Activated naive CD8-positive, alpha-beta T cell treated with anti-CD3 and anti-CD28 coated beads, Interleukin-2, amount 50 U/mL, for 24 hours (primary cell): Measurements from ENCODE around the gene GXYLT2.
"Not testable (repeated sequence)": the region's sequence is repeated elsewhere in the genome, so short reads cannot be mapped to it uniquely, and the experiment has no call there.

Experiments
- ATAC-seq: fragments of 150-1000 bp; cut with Tn5 transposase; one replicate; pipeline ENCODE4 v1.10.0; 2021
- DNase-seq: peaks from one replicate; pipeline ENCODE4 v3.0.0; 2021
- H3K27ac Mint-ChIP-seq: one replicate; pipeline ENCODE4 v1.8.0; 2021; ENCODE audit warnings: mild to moderate bottlenecking, mixed read lengths
- H3K27me3 Mint-ChIP-seq: one replicate; pipeline ENCODE4 v1.8.0; 2021; ENCODE audit warnings: mixed read lengths
- H3K36me3 Mint-ChIP-seq: one replicate; pipeline ENCODE4 v1.8.0; 2021; ENCODE audit warnings: low read depth, mixed read lengths
- H3K4me1 Mint-ChIP-seq: one replicate; pipeline ENCODE4 v1.8.0; 2021; ENCODE audit warnings: mixed read lengths
- H3K4me3 Mint-ChIP-seq: one replicate; pipeline ENCODE4 v1.8.0; 2021; ENCODE audit warnings: mild to moderate bottlenecking, moderate library complexity, mixed read lengths
- H3K9me3 Mint-ChIP-seq: one replicate; pipeline ENCODE4 v1.8.0; 2021; ENCODE audit warnings: mixed read lengths

Gene GXYLT2

DNA sequence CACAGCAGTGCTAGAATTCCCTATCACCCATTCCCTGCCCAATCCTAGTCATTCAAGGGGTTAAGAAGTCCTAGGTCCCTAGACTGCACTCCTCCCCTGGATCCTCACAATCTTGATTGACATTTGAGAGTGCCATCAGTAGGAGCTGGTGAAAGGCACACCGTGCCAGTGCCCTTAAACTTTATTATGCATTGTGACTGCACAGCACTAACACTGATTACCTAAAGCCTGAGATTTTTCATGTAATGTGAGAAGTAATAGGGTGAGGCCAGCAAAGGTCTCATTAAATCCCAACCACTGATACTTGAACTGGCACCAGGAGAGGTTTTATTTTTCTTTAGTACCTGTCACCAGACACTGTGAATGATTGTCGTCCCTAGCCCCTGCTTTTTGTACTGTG, 16.3 kb downstream of the GXYLT2 start:
- Mint-ChIP-seq H3K9me3 (no peaks in the 10 kb centered on the region), H3K4me1 (no peaks in the 10 kb centered on the region), H3K4me3 (no peak overlapping the region), H3K27me3 (peaks cover 3% of the 10 kb centered on the region), H3K27ac (no peak overlapping the region), H3K36me3 (no peaks in the 10 kb centered on the region)
- DNase-seq: no peak
- no peak for ATAC-seq

DNA sequence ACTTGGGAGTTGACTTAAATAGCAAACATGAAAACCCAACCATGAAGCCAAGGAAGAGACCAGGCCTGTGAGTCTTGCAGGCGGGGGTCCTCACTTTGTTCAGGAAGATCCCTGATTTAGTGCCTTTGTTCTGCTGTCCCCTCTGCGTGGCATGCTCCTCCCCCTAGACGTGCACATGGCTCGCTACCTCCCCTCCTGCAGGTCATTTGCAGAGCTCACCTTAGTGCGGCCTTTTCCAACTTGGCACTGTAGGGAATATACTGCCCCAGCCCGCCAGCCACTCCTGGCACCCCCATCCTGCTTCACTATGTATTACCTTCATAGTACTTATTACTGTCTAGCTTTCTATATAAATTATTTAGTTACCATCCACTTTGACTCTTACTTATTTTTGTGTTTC, 18.3 kb downstream of the GXYLT2 start:
- Mint-ChIP-seq H3K4me3 (no peak overlapping the region), H3K27ac (no peak overlapping the region), H3K27me3 (peaks cover 3% of the 10 kb centered on the region), H3K9me3 (no peaks in the 10 kb centered on the region), H3K36me3 (no peaks in the 10 kb centered on the region), H3K4me1 (no peaks in the 10 kb centered on the region)
- ATAC-seq (no peak), DNase-seq (no peak)

DNA sequence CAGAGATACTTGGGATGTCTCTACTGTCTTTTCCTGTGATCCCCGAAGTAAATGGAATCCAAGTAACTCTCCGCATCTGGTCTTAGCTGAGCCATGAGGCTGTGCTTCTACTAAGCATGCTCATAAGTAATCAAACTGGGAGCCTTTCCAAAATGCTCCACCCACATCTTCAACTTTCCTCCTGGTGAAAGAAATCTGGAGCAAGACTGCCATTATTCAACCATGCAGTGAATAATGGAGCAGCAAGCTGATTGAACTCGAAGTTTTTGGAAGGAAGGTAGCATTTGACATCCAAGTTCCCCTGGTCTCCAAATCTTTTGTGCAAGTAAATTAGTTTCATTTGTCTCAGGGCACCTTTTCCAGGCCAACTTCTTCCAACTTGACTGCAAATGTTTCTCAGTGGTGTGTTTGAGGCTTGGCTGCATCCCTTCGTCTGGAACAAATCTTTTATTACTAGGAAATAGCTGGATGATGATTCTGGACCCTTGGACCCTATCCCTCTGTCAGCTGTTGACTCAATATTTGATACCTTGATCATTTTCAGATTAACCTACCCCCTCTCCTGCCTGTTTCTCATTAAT, 19.4 kb downstream of the GXYLT2 start:
- Mint-ChIP-seq H3K27ac (no peak overlapping the region), H3K4me3 (no peak overlapping the region), H3K9me3 (no peaks in the 10 kb centered on the region), H3K27me3 (peaks cover 2% of the 10 kb centered on the region), H3K4me1 (no peaks in the 10 kb centered on the region), H3K36me3 (no peaks in the 10 kb centered on the region)
- no peak for DNase-seq
- no peak for ATAC-seq

DNA sequence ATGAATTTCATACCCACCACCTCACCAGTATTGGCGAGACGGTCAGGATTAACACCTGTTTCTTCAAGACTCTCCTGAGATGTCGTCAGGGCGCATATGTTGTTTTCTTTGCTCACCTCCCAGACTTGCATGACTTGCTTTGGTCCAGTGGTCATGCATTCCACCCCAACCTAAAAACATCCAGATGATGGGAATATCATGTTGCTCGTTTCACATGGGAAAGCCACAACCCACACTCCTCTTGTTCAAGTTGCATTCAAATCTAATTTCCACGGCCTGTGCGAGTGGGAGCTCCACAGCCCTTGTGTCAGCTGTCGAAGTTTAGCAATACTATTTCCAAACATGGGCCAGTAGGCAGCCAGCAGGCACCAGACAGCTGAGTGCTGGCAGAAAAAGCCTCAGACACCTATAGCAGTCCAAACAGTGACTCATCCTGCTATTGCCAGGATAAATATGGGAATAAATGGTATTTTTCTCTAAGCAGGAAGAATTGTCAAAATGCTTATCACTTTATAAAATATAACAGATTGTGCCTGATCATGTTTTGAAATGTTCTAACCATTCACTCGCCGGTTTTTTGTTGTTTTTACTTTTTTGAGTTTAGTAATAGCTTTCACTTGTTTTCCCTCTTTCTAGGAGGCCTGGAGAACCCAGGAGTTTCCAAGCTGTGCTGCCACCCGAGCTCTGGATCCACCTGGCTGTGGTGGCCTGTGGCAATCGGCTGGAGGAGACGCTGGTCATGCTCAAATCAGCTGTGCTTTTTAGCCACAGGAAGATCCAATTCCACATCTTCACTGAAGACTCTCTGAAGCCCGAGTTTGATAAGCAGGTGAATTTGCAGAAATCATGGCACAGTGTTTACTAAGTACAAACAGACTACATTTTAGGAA, 20.1 kb downstream of the GXYLT2 start:
- DNase-seq (no peak), ATAC-seq (no peak)
- Mint-ChIP-seq H3K4me1 (no peaks in the 10 kb centered on the region), H3K9me3 (no peaks in the 10 kb centered on the region), H3K27me3 (peaks cover 2% of the 10 kb centered on the region), H3K4me3 (no peak overlapping the region), H3K36me3 (no peaks in the 10 kb centered on the region), H3K27ac (no peak overlapping the region)

- Mint-ChIP-seq H3K4me3 (no peak overlapping the region), H3K27me3 (no peaks in the 10 kb centered on the region), H3K9me3 (no peaks in the 10 kb centered on the region), H3K36me3 (no peaks in the 10 kb centered on the region), H3K4me1 (no peaks in the 10 kb centered on the region), H3K27ac (no peak overlapping the region)
- ATAC-seq: no peak
- no peak for DNase-seq
Observed at GRCh38 chr3:72909591-72909990, 21.7 kb downstream of the GXYLT2 start.

GRCh38 chr3:72912532-72912931, 24.7 kb downstream of the GXYLT2 start:
- Mint-ChIP-seq H3K27ac (no peak overlapping the region), H3K9me3 (no peaks in the 10 kb centered on the region), H3K4me3 (no peak overlapping the region), H3K36me3 (no peaks in the 10 kb centered on the region), H3K27me3 (no peaks in the 10 kb centered on the region), H3K4me1 (no peaks in the 10 kb centered on the region)
- no peak for DNase-seq
- ATAC-seq: no peak

- H3K36me3 Mint-ChIP-seq: no peaks in the 10 kb centered on the region
- DNase-seq: no peak
- no peak overlapping the region for H3K27ac Mint-ChIP-seq
- no peaks in the 10 kb centered on the region for H3K27me3 Mint-ChIP-seq
- no peak overlapping the region for H3K4me3 Mint-ChIP-seq
- H3K4me1 Mint-ChIP-seq: no peaks in the 10 kb centered on the region
- no peaks in the 10 kb centered on the region for H3K9me3 Mint-ChIP-seq
- ATAC-seq: no peak
Observed at GRCh38 chr3:72914383-72914782, 26.5 kb downstream of the GXYLT2 start.

- Mint-ChIP-seq H3K9me3 (no peaks in the 10 kb centered on the region), H3K4me3 (no peak overlapping the region), H3K27ac (no peak overlapping the region), H3K4me1 (no peaks in the 10 kb centered on the region), H3K27me3 (no peaks in the 10 kb centered on the region), H3K36me3 (no peaks in the 10 kb centered on the region)
- ATAC-seq (no peak), DNase-seq (no peak)
Observed at GRCh38 chr3:72916250-72916649, 28.4 kb downstream of the GXYLT2 start.

- no peak overlapping the region for H3K4me3 Mint-ChIP-seq
Observed at GRCh38 chr3:72919520-72919919, 31.7 kb downstream of the GXYLT2 start.

DNA sequence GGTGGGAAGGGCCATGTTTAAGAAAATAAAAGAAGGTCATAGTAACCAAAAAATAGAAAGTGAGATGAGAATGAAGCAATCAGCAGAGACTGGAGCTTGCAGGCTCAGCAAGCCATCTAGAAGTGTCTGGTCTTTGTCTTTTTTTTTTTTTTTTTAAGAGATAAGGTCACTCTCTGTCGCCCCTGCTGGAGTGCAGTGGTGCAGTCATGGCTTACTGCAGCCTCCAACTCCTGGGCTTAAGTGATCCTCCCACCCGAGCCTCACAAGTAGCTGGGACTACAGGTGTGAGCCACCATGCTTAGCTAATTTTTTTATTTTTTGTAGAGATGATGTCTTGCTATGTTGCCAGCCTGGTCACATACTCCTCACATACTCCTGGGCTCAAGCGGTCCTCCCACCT, 36.2 kb downstream of the GXYLT2 start:
- H3K27ac Mint-ChIP-seq: no peak overlapping the region
- no peak overlapping the region for H3K4me3 Mint-ChIP-seq
- H3K4me1 Mint-ChIP-seq: no peaks in the 10 kb centered on the region
- no peaks in the 10 kb centered on the region for H3K27me3 Mint-ChIP-seq
- H3K36me3 Mint-ChIP-seq: no peaks in the 10 kb centered on the region
- no peaks in the 10 kb centered on the region for H3K9me3 Mint-ChIP-seq
- no peak for DNase-seq
- ATAC-seq: no peak

More at GRCh38 chr3:72919520-72919919, 31.7 kb downstream of the GXYLT2 start:
- Mint-ChIP-seq H3K4me1 (no peaks in the 10 kb centered on the region), H3K36me3 (no peaks in the 10 kb centered on the region), H3K9me3 (no peaks in the 10 kb centered on the region), H3K27ac (no peak overlapping the region), H3K27me3 (no peaks in the 10 kb centered on the region)
- no peak for DNase-seq
- no peak for ATAC-seq

- not testable (repeated sequence) for H3K4me1 Mint-ChIP-seq, DNase-seq, H3K9me3 Mint-ChIP-seq, H3K36me3 Mint-ChIP-seq, H3K4me3 Mint-ChIP-seq, ATAC-seq, H3K27ac Mint-ChIP-seq, H3K27me3 Mint-ChIP-seq
Observed at GRCh38 chr3:72928781-72929735, 41.2 kb downstream of the GXYLT2 start.

DNA sequence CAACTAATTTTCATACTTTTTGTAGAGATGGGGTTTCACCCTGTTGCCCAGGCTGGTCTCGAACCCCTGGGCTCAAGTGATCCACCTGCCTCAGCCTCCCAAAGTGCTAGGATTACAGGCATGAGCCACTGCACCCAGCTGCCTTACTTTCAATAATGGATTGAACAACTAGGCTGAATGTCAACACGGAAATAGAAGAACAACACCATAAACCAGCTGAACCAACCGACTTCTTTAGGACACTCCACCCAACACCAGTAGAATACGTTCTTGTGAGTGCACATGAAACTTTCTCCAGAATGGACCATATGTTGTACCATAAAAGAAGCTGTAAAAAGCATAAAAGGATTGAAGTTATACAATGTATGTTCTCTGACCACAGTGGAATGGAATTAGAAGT, 42.9 kb downstream of the GXYLT2 start:
- H3K9me3 Mint-ChIP-seq: no peaks in the 10 kb centered on the region
- no peaks in the 10 kb centered on the region for H3K36me3 Mint-ChIP-seq
- H3K4me3 Mint-ChIP-seq: no peak overlapping the region
- no peak for DNase-seq
- no peaks in the 10 kb centered on the region for H3K4me1 Mint-ChIP-seq
- H3K27ac Mint-ChIP-seq: no peak overlapping the region
- no peaks in the 10 kb centered on the region for H3K27me3 Mint-ChIP-seq
- ATAC-seq: no peak

- H3K27ac Mint-ChIP-seq: no peak overlapping the region
- H3K4me1 Mint-ChIP-seq: no peaks in the 10 kb centered on the region
- DNase-seq (no peak), ATAC-seq (no peak)
- H3K36me3 Mint-ChIP-seq: no peaks in the 10 kb centered on the region
- H3K4me3 Mint-ChIP-seq: no peak overlapping the region
- H3K9me3 Mint-ChIP-seq: no peaks in the 10 kb centered on the region
- H3K27me3 Mint-ChIP-seq: no peaks in the 10 kb centered on the region
Observed at GRCh38 chr3:72932416-72932815, 44.6 kb downstream of the GXYLT2 start.

DNA sequence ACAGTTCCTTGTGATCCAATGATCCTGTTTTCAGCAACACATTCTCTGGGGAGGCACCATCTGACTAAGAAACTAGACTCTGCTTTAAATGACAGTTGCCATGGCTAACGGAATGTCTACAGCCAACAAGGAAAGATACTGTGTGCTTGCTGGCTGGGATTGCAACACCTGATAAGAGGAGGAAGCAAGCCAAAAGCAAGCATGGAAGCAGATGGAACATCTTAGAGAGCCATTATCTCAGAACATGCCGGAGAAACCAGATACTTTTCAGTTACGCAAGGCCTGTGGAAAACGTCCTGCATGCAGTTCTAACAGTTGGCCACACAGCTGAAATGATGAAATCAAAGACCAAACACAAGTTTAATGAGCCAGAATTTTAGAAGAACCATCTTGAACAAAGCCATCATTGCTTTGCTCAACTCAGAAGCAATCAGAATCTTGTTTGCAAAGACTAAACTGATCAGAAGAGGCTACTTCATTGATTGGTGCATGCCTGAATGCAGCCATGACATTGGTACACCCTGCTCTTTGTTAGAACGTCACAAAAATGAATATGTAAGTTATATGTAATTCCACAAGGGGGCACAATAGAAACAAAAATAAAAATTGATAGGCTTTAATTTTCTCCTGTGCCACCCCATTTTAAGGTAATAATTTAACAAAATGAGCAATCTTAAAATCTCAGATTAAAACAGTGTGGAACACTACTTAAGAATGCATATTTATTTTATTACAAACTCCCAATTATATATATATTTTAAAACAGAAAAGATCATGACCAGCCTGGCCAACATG, 50.8 kb downstream of the GXYLT2 start:
- ATAC-seq (peak; percentile 86), DNase-seq (no peak)
- no peaks in the 10 kb centered on the region for H3K27me3 Mint-ChIP-seq
- H3K4me3 Mint-ChIP-seq: no peak overlapping the region
- no peaks in the 10 kb centered on the region for H3K4me1 Mint-ChIP-seq
- H3K36me3 Mint-ChIP-seq: no peaks in the 10 kb centered on the region
- H3K27ac Mint-ChIP-seq: no peak overlapping the region
- no peaks in the 10 kb centered on the region for H3K9me3 Mint-ChIP-seq
